K562 (cell line): Measurements from ENCODE around the gene CSNK1G1. TPM values are rescaled to one million over a fixed set of nuclear protein-coding genes. Genes with fewer than 3 reads are reported as not detected.

Source experiments
- ARNT ChIP-seq, 2 experiments: fragments of 450-650 bp; IDR thresholded peaks; 2 replicates each; pipeline ENCODE4 v1.6.1; 2016; ENCODE audit warnings: mild to moderate bottlenecking in 1 of 2
- CCAR2 ChIP-seq: fragments of 200-400 bp; formaldehyde crosslinking; IDR thresholded peaks from 2 replicates; pipeline ENCODE4 v1.6.1; 2017; ENCODE audit warnings: mild to moderate bottlenecking, low read depth, low read length
- CHCHD3 ChIP-seq: fragments of 250-450 bp; sonication (Bioruptor Pico); IDR thresholded peaks from 2 replicates; pipeline ENCODE4 v2.1.2; 2022; ENCODE audit warnings: mild to moderate bottlenecking
- EZH2 ChIP-seq: IDR thresholded peaks from 2 replicates; pipeline ENCODE4 v1.6.1; 2012; ENCODE audit warnings: low read depth, mild to moderate bottlenecking, inconsistent platforms, low read length, borderline replicate concordance
- FOXO4 ChIP-seq: fragments of 450-650 bp; formaldehyde crosslinking; IDR thresholded peaks from 2 replicates; pipeline ENCODE4 v1.4.0; 2020; ENCODE audit warnings: mild to moderate bottlenecking, moderate library complexity
- GATA2 ChIP-seq: sonication (generic); formaldehyde crosslinking; IDR thresholded peaks from 2 replicates; pipeline ENCODE4 v1.4.0; 2020; ENCODE audit warnings: mild to moderate bottlenecking, missing genetic modification reagents
- HMG20A ChIP-seq: fragments of 450-650 bp; formaldehyde crosslinking; conservative IDR thresholded peaks from 2 replicates; pipeline ENCODE4 v1.4.0; 2020; ENCODE audit warnings: mild to moderate bottlenecking, mixed read lengths
- IFI16 ChIP-seq: fragments of 250-450 bp; sonication (Bioruptor Pico); IDR thresholded peaks from 2 replicates; pipeline ENCODE4 v2.1.2; 2022; ENCODE audit warnings: mild to moderate bottlenecking, inconsistent platforms
- MTF1 ChIP-seq: fragments of 250-450 bp; sonication (Bioruptor Pico); IDR thresholded peaks from 2 replicates; pipeline ENCODE4 v1.9.0; 2021; ENCODE audit warnings: moderate library complexity, mild to moderate bottlenecking, inconsistent platforms, borderline replicate concordance
- PHB ChIP-seq: fragments of 250-450 bp; sonication (Bioruptor Pico); IDR thresholded peaks from 2 replicates; pipeline ENCODE4 v1.5.0; 2021
- PRDM10 ChIP-seq: fragments of 450-650 bp; IDR thresholded peaks from 2 replicates; pipeline ENCODE4 v1.6.1; 2018; ENCODE audit not compliant: partially characterized antibody
- STAT6 ChIP-seq: sonication (generic); formaldehyde crosslinking; IDR thresholded peaks from 2 replicates; pipeline ENCODE4 v1.8.1; 2023; ENCODE audit warnings: mild to moderate bottlenecking, missing genetic modification reagents
- THAP12 ChIP-seq: fragments of 250-450 bp; sonication (Bioruptor Pico); IDR thresholded peaks from 2 replicates; pipeline ENCODE4 v1.9.0; 2021; ENCODE audit warnings: mild to moderate bottlenecking, inconsistent platforms
- ZFP1 ChIP-seq: fragments of 450-650 bp; formaldehyde crosslinking; IDR thresholded peaks from 2 replicates; pipeline ENCODE4 v1.4.0; 2020; ENCODE audit warnings: mild to moderate bottlenecking, mixed read lengths
- ZNF224 ChIP-seq: sonication (generic); formaldehyde crosslinking; IDR thresholded peaks from 2 replicates; pipeline ENCODE4 v1.8.0; 2022; ENCODE audit warnings: mild to moderate bottlenecking, missing genetic modification reagents
- ZNF274 ChIP-seq: IDR thresholded peaks from 2 replicates; pipeline ENCODE4 v1.6.1; 2011; ENCODE audit warnings: low read depth, mild to moderate bottlenecking, low read length, moderate library complexity, borderline replicate concordance
- ZNF561 ChIP-seq: fragments of 450-650 bp; formaldehyde crosslinking; conservative IDR thresholded peaks from 2 replicates; pipeline ENCODE4 v1.4.0; 2020; ENCODE audit warnings: mild to moderate bottlenecking, moderate library complexity
- ZNF589 ChIP-seq: fragments of 200-800 bp; sonication (Bioruptor generic); IDR thresholded peaks from 2 replicates; pipeline ENCODE4 v1.6.1; 2016; ENCODE audit warnings: low read depth, missing genetic modification characterization, missing compliant biosample characterization
- ZNF76 ChIP-seq: fragments of 250-450 bp; sonication (Bioruptor Pico); IDR thresholded peaks from 2 replicates; pipeline ENCODE4 v1.4.0; 2020; ENCODE audit warnings: mild to moderate bottlenecking, moderate library complexity, borderline replicate concordance
- polyA plus RNA-seq, 8 experiments: library from polyadenylated mRNA; depleted of rRNA in 4 of 8; stranded (reverse) in 5 of 8; unstranded in 3 of 8; fragments of >200 nt; fragmentation: Nextera tagmentation in 2 of 8; fragmentation: Illumina TruSeq in 1 of 8; extraction: Ambion mirVana in 2 of 8; extraction: Trizol in 1 of 8; gene quantifications; 2 replicates each; pipeline versions ENCODE4 v1.2.1 to v1.2.3, GENCODE V29; 2011 to 2014; ENCODE audit warnings: inconsistent platforms in 1 of 8, missing spikeins in 1 of 8
- total RNA-seq, 7 experiments: library from RNA; depleted of rRNA in 6 of 7; stranded (reverse); fragments of >200 nt in 6 of 7; fragmentation: Illumina TruSeq in 2 of 7; extraction: Trizol in 2 of 7; gene quantifications; 2 replicates each; pipeline versions ENCODE4 v1.2.1 to v1.2.3, GENCODE V29; 2011 to 2021; ENCODE audit warnings: low replicate concordance in 1 of 7

The CSNK1G1 gene
- total and polyA plus RNA-seq, 9 of the 15 experiments (the other 6 are each of a cell fraction or from before 2014, with no cell fraction given), result 4.5 to 18.5 (median 9.5) TPM

GRCh38 chr15:64355944-64356709, at the start of gene CSNK1G1 (continued):
- no peak for TF ChIP-seq CHCHD3 (CRISPR knock-in tag)
- TF ChIP-seq HMG20A (CRISPR knock-in tag), result no peak
- TF ChIP-seq EZH2, result no peak
- no peak for TF ChIP-seq ZFP1 (CRISPR knock-in tag)
- no peak for TF ChIP-seq ZNF274
- no peak for TF ChIP-seq ARNT (IDR thresholded peaks at IDR 0.05)
- no peak for TF ChIP-seq CCAR2
- TF ChIP-seq IFI16 (CRISPR knock-in tag), result no peak
- TF ChIP-seq FOXO4 (CRISPR knock-in tag), result no peak
- TF ChIP-seq PRDM10, result peak; percentile 46
- TF ChIP-seq PHB (CRISPR knock-in tag), result no peak
- no peak for TF ChIP-seq GATA2 (CRISPR knock-in tag)
- TF ChIP-seq THAP12, result no peak
- TF ChIP-seq ZNF561 (CRISPR knock-in tag), result no peak
- no peak for TF ChIP-seq STAT6 (CRISPR knock-in tag)
- TF ChIP-seq ZNF589 (CRISPR knock-in tag), result no peak
- TF ChIP-seq ZNF76, result no peak
- TF ChIP-seq ZNF224, result no peak
- TF ChIP-seq MTF1 (CRISPR knock-in tag), result no peak
